GM12892 (cell line): Measurements from ENCODE around the gene FARP1.

Experiments
- DNase-seq: peaks from one replicate; pipeline ENCODE4 v3.0.0; 2011; ENCODE audit not compliant: insufficient read length
- FAIRE-seq: peaks from 2 replicates; lab custom pipeline; 2011; peaks lifted over from hg19 to GRCh38; lab: Jason Lieb, UNC
- POLR2A ChIP-seq: IDR thresholded peaks from 2 replicates; pipeline ENCODE4 v1.6.1; 2011; ENCODE audit warnings: low read depth, low read length, control low read depth
- POLR2AphosphoS5 ChIP-seq: IDR thresholded peaks from 2 replicates; pipeline ENCODE4 v1.6.1; 2011; ENCODE audit warnings: low read depth, low read length, control low read depth
- TAF1 ChIP-seq: IDR thresholded peaks from 2 replicates; pipeline ENCODE4 v1.6.1; 2011; ENCODE audit warnings: low read depth, mild to moderate bottlenecking, control low read depth, low read length, borderline replicate concordance

The FARP1 gene

GRCh38 chr13:98200211-98200878 lies 57.5 kb downstream of the FARP1 start:
- no peak for DNase-seq
- TF ChIP-seq POLR2AphosphoS5 (no peak), POLR2A (no peak), TAF1 (no peak)
- no peak for FAIRE-seq

- TF ChIP-seq POLR2AphosphoS5 (no peak), TAF1 (no peak), POLR2A (no peak)
- DNase-seq = no peak
- no peak for FAIRE-seq
Measured at GRCh38 chr13:98201189-98201588, 58.3 kb downstream of the FARP1 start.

GRCh38 chr13:98201984-98202383 lies 59.1 kb downstream of the FARP1 start:
- FAIRE-seq (no peak), DNase-seq (no peak)
- TF ChIP-seq TAF1 = no peak
- no peak for TF ChIP-seq POLR2AphosphoS5

- no peak for FAIRE-seq
- DNase-seq = no peak
- TF ChIP-seq POLR2A (no peak), TAF1 (no peak), POLR2AphosphoS5 (no peak)
Measured at GRCh38 chr13:98203646-98204326, 60.9 kb downstream of the FARP1 start.

- DNase-seq (no peak), FAIRE-seq (no peak)
- TF ChIP-seq POLR2A (no peak), TAF1 (no peak), POLR2AphosphoS5 (no peak)
Measured at GRCh38 chr13:98204546-98204945, 61.7 kb downstream of the FARP1 start.

GRCh38 chr13:98206946-98207345 lies 64.1 kb downstream of the FARP1 start:
- FAIRE-seq (no peak), DNase-seq (no peak)
- TF ChIP-seq POLR2AphosphoS5 (no peak), TAF1 (no peak), POLR2A (no peak)

- FAIRE-seq (no peak), DNase-seq (no peak)
- TF ChIP-seq TAF1 (no peak), POLR2A (no peak), POLR2AphosphoS5 (no peak)
Measured at GRCh38 chr13:98207416-98207815, 64.5 kb downstream of the FARP1 start.

GRCh38 chr13:98208606-98209005 lies 65.7 kb downstream of the FARP1 start:
- DNase-seq (no peak), FAIRE-seq (no peak)
- TF ChIP-seq TAF1 (no peak), POLR2AphosphoS5 (no peak), POLR2A (no peak)

GRCh38 chr13:98212763-98213162 lies 69.9 kb downstream of the FARP1 start:
- DNase-seq (no peak), FAIRE-seq (no peak)
- TF ChIP-seq TAF1 (no peak), POLR2A (no peak), POLR2AphosphoS5 (no peak)

- TF ChIP-seq POLR2A (no peak), TAF1 (no peak), POLR2AphosphoS5 (no peak)
- DNase-seq (no peak), FAIRE-seq (no peak)
Measured at GRCh38 chr13:98213354-98213753, 70.5 kb downstream of the FARP1 start.

- DNase-seq = no peak
- TF ChIP-seq TAF1 (no peak), POLR2A (no peak), POLR2AphosphoS5 (no peak)
- no peak for FAIRE-seq
Measured at GRCh38 chr13:98214008-98214643, 71.2 kb downstream of the FARP1 start.

GRCh38 chr13:98214707-98215106 lies 71.8 kb downstream of the FARP1 start:
- DNase-seq (no peak), FAIRE-seq (no peak)
- TF ChIP-seq TAF1 (no peak), POLR2A (no peak), POLR2AphosphoS5 (no peak)
